ENCODE results near the gene FCRL1.

FCRL1 gene
- 0 to 0.96 reads per million in 2 experiments for total RNA-seq

GRCh38 chr1:157819896-157820295 is at the start of gene FCRL1:
Gene FCRL1, minus strand, starts transcription at chr1:157820120. Its CDS starts 83 bp downstream, at chr1:157820037.
- DNase-seq (ENCODE audit: low read depth): no peak

- DNase-seq (ENCODE audit: low read depth): no peak
Observed at GRCh38 chr1:157868654-157869053, 48.7 kb upstream of the FCRL1 start.

GRCh38 chr1:157862114-157863070 is 42.5 kb upstream of the FCRL1 start:
- DNase-seq (ENCODE audit: low read depth): no peak

GRCh38 chr1:157856538-157856937 is 36.6 kb upstream of the FCRL1 start:
- DNase-seq (ENCODE audit: low read depth): no peak

- no peak for DNase-seq (ENCODE audit: low read depth)
Observed at GRCh38 chr1:157852476-157852875, 32.6 kb upstream of the FCRL1 start.

GRCh38 chr1:157849229-157849875 is 29.4 kb upstream of the FCRL1 start:
- DNase-seq (ENCODE audit: low read depth): no peak

GRCh38 chr1:157844089-157844830 is 24.3 kb upstream of the FCRL1 start:
- DNase-seq (ENCODE audit: low read depth): no peak

- no peak for DNase-seq (ENCODE audit: low read depth)
Observed at GRCh38 chr1:157842939-157843338, 23.0 kb upstream of the FCRL1 start.

GRCh38 chr1:157841708-157842107 is 21.8 kb upstream of the FCRL1 start, which contains the start of gene CD5L:
Gene CD5L, minus strand, starts transcription at chr1:157841808. Its CDS starts 107 bp downstream, at chr1:157841701.
- no peak for DNase-seq (ENCODE audit: low read depth)

GRCh38 chr1:157838966-157839365 is 19.0 kb upstream of the FCRL1 start:
- DNase-seq (ENCODE audit: low read depth): no peak

GRCh38 chr1:157834430-157834829 is 14.5 kb upstream of the FCRL1 start:
- no peak for DNase-seq (ENCODE audit: low read depth)

GRCh38 chr1:157833145-157833544 is 13.2 kb upstream of the FCRL1 start:
- no peak for DNase-seq (ENCODE audit: low read depth)

- DNase-seq (ENCODE audit: low read depth): no peak
Observed at GRCh38 chr1:157831968-157832626, 12.2 kb upstream of the FCRL1 start.

- DNase-seq (ENCODE audit: low read depth): no peak
Observed at GRCh38 chr1:157830887-157831286, 11.0 kb upstream of the FCRL1 start.

GRCh38 chr1:157829711-157830110 is 9.8 kb upstream of the FCRL1 start:
- no peak for DNase-seq (ENCODE audit: low read depth)

GRCh38 chr1:157829210-157829609 is 9.3 kb upstream of the FCRL1 start:
- no peak for DNase-seq (ENCODE audit: low read depth)

- no peak for DNase-seq (ENCODE audit: low read depth)
Observed at GRCh38 chr1:157820299-157820698, 379 bp upstream of the FCRL1 start.

- no peak for DNase-seq (ENCODE audit: low read depth)
Observed at GRCh38 chr1:157819215-157819614, 705 bp downstream of the FCRL1 start.

GRCh38 chr1:157813269-157813668 is 6.7 kb downstream of the FCRL1 start:
- DNase-seq (ENCODE audit: low read depth): no peak

GRCh38 chr1:157806431-157807149 is 13.3 kb downstream of the FCRL1 start:
- DNase-seq (ENCODE audit: low read depth): no peak

- no peak for DNase-seq (ENCODE audit: low read depth)
Observed at GRCh38 chr1:157803851-157804250, 16.1 kb downstream of the FCRL1 start.

Data from T follicular helper cell (primary cell).